HT-29 (cell line): Measurements from ENCODE around the gene DHH. TPM values are rescaled to one million over a fixed set of nuclear protein-coding genes. Genes with fewer than 3 reads are reported as not detected.

ENCODE experiments used
- DNase-seq: peaks from one replicate; pipeline ENCODE4 v3.0.0-alpha.2; 2015; ENCODE audit warnings: low spot score
- total RNA-seq: library from RNA; depleted of rRNA; stranded (reverse); fragments of >200 nt; shearing (Covaris generic); gene quantifications from 2 replicates; pipeline ENCODE4 v1.2.3, GENCODE V29; 2014

The DHH gene
- total RNA-seq, 1 experiment from 2014 or later, result 0.28 TPM

GRCh38 chr12:49051373-49051764 is 43.2 kb downstream of the DHH start:
- DNase-seq, result no peak

- DNase-seq, result no peak
These were observed 43.9 kb downstream of the DHH start for GRCh38 chr12:49050507-49051372.

GRCh38 chr12:49049566-49050224 is 44.9 kb downstream of the DHH start:
- DNase-seq, result no peak

GRCh38 chr12:49048953-49049352 is 45.6 kb downstream of the DHH start:
- no peak for DNase-seq

- DNase-seq, result no peak
These were observed 48.3 kb downstream of the DHH start for GRCh38 chr12:49046129-49046895.

- no peak for DNase-seq
These were observed 49.9 kb downstream of the DHH start for GRCh38 chr12:49044660-49045059.

- peak; percentile 55 for DNase-seq
These were observed 50.7 kb downstream of the DHH start for GRCh38 chr12:49043856-49044258.

DNA sequence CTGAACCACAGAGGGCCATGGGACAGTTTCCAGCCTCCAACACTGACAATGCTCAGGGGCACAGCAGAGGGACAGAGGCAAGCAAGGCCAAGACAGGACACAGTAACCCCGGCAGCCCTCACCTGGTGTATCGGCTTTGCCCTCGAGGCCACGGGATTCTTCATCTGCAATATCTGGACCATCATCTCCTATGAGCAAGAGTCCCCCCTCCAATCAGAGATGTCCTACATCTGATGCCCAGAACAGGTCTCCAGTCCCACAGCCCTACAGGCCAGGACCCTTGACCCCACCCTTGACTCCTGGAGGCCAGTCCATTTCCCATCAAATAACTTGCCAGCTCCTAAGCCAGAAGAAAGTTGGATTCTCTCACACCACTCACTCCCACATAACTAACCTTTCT is 51.4 kb downstream of the DHH start:
- DNase-seq, result no peak

DNA sequence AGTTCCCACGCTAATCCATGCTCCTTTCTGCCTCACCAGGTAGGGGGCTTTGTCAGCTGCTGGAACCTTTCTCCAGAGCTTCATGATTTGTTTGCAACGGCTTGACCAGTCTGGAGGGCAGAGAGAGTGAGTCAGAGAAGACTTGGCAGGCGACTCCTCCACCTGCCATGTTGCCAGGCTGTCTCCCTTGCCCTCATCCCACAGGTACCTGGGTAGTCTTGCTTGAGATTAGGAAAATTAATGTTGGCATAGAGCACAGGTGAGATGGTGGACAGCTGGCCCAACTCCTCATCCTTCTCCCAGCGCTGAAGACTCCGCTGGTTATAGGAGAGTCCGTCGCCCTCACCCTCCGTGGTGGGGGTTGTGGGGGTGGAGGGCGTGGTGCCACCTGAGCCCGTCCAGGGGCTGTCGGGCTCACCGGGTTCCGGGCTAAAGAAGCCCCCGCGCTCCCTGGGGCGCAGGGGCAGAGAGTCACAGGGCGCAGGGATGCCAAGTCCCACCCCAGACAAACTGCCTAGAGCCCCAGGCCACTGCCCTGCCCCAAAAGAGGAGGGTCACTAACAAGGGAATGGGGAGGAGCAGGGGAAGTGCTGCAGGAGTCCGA is 52.6 kb downstream of the DHH start:
- no peak for DNase-seq

GRCh38 chr12:49041036-49041880 is 53.3 kb downstream of the DHH start:
- DNase-seq, result no peak

GRCh38 chr12:49040364-49040855 is 54.2 kb downstream of the DHH start:
- DNase-seq, result no peak

DNA sequence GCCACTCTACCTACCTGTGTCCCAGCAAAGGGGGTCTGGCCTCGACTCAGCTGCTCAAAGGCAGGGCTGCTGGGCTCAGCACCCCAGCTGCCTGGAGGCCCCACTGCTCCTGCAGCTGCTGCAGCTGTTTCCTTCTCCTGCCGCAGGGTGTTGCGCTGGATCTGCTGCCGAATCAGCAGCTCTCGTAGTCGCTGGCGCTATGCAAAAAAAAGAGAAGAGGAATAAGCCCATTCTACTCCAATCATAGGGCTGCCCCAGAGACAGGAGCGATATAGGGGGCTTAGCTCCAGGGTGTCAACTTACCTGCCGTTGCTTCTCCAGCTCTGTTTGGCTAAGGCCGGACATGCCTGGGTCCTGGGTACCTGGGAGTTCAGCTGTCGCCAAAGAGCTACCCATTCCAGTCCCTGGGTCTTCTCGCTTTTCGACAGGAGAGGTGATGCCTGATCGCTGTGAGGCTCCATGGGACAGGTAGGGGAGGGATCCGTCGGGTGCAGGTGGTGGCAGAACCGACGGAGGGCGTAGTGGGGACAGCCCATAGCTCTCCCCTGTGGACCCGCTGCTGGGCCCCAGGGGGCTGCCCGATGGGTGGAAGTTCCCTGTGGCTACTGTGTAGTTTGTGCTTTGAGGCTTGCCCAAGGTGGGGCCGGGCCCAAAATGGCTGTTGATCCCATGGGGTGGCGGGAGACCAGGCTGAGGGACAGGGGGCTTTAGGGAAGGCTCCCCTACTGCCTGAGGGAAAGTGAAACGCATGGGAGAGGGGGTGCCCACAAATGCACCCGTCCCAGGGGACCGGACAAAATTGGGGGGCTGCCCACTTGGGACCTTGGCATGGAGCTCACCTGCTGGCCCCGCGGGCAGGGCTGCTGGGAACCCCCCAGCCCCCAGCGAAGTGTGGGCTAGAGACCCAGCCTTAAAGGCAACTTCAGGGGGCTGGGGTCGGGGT is 54.9 kb downstream of the DHH start:
- no peak for DNase-seq

DNA sequence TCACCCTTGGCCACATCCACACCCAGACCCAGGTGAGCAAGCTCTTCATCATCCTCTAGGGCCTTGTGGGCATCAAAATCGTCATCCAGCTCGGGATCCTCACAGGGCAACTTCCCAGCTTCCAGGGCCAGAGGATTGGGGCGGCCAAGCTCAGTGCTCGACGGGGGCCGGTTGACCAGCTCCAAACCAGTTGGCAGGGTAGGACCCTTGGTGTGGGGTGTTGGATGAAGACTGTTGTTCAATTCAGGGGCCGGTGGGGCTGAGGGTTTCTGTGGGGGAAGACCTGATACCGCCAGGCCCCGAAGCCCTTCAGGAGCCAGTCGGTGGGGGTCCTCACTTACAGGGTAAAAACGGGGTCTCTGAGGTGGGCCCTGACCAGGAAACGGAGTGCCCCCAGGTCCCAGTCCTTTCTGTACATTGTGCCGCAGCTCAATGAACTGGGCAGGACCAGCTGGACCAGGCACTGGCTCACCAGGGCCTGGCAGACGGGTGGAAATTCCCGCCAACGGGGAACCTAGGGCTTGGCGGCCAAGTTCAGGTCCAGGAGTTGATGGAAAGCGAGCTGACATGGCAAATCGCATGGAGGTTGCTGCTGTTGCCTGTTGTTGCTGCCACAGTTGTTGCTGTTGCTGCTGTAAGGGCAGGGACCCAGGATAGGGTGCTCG is 56.2 kb downstream of the DHH start:
- DNase-seq, result no peak

- no peak for DNase-seq
These were observed 56.7 kb downstream of the DHH start for GRCh38 chr12:49037947-49038237.

DNA sequence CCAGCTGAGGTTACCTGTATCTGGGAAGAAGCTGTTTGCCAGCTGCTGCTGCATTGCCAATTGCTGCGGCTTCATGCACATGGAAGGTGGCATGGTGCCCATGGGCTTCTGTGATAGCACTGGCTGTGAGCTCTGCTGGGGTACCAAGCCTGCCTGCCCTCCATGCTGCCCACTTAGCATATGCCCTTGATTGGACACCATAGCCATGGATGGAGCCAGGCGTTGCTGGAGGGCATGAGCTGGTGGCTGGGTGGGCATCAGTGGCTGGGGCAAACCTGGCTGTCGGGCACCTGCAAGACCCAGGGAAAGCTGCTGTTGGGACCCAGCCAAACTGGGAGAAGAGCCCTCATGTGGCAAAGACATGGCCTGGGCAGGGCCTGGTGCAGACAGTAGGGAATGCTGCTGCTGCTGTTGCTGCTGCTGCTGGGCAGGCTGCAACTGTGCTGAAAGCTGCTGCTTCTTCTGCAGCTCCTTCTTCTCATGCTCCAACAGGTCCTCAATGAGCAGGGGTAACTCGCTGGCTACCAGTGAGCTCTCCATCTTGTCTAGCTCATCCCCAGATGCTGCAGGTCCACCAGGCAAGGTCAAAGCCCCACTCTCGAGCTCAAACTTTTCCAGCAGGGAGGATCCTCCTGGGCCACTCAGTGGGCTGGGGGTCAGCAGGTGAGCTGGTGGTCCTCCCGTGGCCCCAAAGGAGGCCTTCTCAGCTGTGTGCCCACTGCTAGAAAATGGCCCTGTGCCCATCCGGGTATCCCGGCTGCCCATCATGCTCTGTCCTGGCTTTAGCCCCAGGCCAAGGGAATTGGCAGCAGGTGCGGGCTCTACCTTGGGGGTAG is 57.3 kb downstream of the DHH start:
- DNase-seq, result no peak
